ENCODE data around the gene CAPZA1.

Gene CAPZA1

DNA sequence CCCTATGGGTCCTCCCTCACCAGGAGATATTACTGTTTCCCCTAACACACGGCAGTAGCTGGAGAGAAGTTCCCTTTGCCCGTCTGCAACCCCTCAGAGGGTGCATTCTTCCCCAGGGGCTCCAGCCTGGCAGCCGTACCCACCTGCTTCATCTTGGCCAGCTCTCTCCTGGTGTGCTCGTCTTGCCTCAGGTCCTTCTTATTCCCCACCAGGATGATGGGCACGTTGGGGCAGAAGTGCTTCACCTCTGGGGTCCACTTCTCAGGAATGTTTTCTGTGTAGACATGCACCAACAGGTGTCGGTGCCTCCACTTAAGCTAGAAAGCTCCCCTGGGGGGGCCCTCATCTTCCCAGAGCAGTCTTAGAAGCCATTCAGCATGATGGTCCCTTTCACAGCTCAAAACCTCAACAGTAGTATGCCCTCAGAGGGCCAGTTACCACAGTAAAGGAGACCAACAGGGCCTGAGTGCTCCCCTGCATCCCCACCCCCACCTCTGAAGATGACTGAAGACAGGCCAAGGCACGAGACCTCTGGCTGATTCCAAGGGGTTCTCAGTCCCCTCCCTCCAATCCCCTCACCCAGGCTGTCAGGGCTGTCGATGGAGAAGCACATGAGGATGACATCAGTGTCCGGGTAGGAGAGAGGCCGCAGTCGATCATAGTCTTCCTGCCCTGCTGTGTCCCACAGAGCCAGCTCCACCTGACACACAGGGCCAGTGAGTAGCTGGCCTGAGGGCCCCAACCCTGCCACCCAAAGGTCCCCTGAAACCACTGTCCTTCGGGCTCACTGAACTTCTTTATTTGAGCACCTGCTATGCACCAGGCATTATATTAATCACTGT lies 83.0 kb downstream of the CAPZA1 start:
- DNase-seq = no peak

DNA sequence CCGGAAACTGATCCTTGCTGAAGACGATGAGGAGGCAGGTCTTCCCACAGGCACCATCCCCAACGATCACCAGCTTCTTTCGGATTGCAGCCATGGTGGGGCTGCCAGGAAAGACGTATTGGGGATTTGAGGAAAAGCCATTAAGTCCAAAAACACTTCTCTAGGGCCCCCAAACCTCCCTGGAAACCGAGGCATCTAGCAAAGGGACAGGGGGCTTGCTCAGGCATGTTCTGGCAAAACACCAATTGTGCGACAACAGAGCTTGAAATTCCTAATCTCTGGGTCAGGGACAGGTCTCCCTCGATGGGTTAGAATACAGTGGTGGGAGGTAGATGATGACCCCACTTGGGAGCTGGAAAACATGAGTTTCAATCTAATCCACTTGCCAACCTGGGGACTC lies 84.1 kb downstream of the CAPZA1 start:
- DNase-seq = no peak

DNA sequence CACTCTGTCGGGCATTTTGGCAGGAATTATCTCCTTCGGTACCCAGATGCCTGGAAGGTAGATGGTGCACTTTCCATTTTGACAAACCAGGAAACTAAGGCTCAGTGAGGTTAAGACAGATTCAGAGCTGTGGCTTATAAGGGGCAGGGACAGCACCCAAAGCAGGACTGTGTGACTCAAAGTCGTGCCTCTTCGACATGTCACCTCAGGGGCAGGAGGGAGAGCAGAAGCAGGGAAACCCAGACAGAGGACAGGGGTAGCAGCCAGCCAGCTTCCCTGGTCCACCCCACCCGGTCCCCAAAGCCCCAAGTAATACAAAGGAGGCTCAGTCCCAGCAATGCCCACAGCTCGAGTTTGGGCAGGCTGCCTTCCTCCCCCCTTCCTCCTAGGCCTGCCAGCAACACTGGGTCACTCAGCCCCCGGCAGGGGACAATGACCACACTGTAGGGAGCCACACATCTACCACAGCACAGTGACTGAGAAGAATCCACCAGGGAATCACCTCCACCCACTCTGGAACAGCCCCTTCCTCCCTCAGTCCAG lies 84.8 kb downstream of the CAPZA1 start:
- no peak for DNase-seq

DNA sequence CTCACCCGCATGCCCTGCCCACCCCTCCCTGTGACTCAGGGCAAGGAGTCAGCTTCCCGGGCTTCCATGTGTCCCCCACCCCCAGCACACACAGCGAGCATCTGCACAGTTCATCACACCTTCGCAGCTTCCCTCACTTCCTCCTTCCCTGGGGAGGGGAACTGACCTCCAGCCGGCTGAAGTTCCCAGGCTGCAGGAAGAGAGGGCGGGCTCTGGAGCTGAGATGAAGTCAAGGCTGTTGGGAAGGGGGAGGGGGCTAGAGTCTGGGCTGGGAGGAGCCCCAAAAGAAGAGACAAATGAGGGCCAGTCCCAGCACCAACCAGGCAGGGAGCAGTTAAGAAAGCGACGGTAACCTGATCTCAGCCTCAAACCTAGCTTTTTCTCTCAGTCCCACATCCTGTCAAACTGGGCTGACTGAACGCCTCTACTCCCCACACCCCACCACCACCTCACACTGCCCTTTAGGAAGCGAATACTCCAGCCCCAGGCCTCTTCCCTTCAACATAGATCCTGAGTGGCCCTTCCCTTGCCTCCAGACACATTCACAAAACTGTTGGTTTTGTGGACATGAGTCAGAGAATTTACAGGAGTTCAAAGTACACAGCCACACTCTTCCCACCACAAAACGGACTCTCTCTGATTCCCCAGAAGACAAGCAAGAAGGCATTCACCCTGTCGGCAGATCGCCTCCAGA lies 85.4 kb downstream of the CAPZA1 start:
- DNase-seq = peak; percentile 13 to 57

DNA sequence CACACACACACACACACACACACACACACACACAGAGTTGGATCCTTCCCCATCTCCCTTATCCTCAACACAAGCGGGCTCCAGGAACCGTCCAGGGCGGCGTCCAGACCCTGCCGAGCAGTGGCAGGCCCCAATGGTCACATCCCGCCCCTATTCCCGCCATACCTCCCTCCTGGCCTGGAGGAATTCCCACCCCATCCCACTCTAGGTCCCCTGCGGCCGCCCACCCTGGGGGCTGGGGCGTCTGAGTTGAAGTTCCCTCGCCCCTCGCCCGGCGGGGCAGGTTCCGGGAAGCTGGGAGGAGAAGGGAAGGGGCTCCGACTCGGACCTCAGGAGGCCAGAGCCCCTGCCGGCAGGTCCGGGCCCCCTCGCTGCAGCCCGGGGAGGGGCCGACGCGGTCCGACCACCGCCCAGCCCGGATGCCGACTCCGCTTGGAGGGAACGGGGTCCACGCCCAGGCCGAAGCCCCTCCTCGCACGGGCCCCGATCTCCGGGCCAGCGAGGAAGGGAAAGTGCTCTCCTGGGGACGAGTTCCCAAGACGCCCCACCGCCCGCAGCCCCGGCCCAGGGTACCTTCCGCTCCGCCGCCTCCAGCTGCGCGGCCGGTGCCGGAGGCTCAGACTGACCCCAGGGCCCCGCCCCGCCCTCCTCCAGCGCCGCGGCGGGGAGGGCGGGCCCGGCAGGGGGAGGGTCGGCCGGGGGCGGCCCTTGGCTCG lies 87.0 kb downstream of the CAPZA1 start, which contains the start of gene RHOC:
Gene RHOC (minus strand): TSS at position 623 of the 716 bp plus-strand sequence. CDS start 3,328 bp downstream, outside the sequence.
- DNase-seq = peak; percentile 44 to 62

DNA sequence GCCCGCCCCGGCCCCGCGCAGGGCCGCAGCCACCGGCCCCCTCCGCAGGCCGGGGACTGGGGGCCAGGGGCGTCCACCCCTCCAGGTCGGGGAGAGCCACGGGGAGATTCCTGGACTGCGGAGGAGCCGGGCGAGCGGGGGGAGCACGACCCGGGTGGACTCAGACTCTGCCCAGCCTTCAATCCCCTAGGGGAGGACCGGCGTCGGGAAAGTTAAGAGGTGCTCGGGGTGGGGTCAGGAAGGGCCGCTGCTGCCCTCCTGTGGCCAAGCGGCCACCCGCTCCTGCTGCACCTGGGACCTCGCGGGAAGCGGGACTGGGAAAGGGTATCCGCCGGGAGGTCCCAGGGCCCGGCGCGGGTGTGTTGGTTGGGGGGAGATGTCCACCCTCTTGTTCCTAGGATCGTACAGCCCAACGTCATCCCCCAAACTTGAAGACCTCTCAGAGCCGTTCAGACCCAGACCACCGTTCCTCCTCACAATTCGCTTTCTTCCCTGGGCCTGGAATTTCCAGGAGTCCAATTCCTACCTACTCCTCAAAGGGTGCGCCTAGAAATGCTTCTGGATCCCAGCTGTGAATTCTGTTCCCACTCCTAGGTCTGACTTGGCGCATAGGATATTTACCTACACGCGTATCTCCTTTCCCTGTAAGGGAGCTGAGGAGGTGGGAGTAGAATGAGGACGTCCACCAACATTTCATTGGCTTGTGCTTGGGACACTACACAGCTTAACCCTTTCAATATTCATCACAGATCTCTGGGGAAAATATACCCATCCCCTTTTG lies 87.8 kb downstream of the CAPZA1 start:
- DNase-seq = peak; percentile 78 to 85

DNA sequence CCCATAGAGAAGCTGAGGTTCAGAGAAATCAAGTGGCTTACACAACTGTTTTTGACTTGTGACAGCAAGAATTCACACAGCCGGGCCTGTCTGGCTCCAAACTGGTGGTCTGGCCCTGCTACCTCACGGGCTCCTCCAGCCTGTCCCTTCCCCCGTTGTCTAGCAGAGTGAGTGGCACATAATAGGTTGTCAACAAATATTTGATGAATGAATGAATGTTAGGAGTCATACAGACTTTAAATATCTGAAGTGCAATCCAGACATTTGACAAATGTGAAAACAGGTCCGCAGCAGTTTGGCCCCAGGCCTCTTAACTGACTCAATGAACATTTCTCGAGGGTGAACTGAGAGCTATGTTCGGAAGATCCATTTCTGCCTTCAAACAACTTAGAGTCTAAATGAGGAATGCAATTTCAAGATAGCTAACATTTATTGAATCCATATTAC lies 88.4 kb downstream of the CAPZA1 start:
- no peak for DNase-seq

DNA sequence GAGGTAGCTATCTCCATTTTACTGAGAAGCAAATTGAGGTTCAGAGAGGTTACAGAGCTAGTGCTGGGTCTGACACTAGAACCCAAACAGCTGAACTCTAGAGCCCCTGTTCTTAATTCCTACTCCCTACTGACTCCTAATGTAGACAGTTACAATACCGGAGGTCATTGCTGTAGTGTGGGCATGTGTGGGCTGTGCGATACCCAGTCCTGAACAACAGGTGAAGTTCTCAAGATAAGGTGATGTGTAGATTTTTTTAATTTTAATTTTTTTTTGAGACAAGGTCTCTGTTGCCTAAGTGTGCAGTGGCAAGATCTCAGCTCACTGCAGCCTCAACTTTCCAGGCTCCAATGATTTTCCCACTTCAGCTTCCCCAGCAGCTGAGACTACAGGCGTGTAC lies 88.9 kb downstream of the CAPZA1 start:
- no peak for DNase-seq

DNA sequence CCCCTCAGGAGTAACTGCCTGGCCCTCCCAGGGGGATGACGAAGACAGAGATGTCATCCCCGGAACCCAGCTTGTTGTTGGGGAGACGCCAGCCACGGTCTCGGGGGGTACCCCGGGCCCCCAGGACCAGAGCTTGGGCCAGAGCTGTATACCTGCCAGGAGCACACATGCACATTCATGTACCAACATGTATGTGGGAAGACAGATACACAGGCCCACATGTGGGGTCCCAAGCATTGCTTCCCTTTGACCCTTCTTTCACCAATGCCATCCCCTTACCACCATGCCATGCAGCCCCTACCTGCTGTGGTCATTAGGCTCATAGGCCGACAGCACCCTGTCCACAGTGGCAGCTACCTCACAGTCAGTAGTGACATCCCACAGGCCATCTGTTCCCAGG lies 90.5 kb downstream of the CAPZA1 start:
- no peak for DNase-seq

DNA sequence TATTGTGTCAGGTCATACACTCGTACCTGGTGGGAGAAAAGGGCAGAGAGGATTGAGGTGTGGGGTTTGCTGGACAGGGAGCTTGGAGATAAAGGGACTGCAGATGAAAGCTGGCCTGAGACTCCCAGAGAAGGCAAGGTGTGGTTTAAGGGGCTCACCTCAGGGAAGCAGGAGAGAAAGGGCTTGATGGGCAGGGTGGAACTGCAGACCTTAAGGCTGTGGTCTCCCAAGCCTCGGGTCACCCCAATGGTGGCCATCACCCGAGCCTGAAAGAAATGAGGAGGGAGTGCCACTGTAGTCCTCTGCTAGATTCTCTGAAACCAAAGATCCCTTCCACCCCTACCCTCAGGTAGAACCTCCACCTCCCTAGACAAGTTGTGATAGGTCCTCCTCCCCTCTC lies 91.0 kb downstream of the CAPZA1 start:
- DNase-seq = no peak

DNA sequence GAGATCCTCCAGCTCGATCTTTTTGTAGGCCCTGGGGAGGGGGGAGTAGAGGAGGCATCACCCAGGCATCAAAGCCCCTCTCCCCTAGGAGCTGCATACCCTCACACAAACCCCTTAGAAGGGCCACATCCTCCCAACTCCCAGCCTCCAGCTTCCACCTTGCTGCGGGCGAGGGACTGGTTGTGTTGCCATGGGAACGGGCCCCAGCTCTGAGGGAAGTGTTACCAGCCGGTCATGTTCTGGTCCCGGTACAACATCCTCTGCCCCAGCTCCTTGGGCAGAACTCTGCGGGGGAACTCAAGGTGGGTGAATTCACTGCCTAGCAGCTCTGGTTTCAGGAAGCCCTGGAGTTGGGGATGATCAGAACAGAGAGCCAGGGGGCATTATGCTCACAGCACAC lies 91.4 kb downstream of the CAPZA1 start:
- no peak for DNase-seq

DNA sequence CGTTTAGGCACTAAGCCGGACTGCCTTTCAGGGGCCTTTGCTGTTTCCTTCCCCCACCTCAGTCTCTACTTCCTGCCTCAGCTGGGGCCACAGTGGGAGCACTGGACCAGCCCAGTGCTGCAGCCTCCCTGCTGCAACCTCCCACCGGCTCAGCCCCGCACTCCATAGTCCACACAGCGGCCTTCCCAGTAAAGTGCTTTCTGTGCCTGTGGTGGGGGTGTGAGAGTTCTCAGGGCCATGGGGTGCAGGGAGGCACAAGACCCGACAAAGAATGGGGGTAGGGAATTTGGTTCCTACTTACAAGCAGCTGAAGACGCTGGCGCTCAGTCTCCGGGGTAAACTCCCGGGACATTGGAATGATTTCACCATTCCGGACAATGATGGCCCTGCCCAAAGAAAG lies 92.0 kb downstream of the CAPZA1 start:
- no peak for DNase-seq

DNA sequence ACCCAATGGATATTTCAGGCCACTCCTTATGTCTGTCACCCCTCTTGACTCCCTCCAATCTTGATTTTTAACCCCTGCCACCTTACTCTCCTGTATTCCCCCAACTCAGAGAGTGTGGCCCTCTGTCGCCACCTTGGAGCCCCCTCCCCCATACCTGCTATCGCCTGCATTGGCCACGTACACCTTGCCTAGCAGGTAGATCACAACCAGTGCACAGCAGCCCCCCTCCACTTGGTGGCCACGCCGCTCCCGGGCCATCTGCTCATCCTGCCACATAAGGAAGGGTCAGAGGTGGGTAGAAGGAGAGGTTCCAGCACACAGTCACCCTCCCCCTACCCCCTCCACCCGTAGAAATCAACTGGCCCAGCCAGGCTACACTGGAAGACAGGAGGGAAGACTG lies 92.6 kb downstream of the CAPZA1 start:
- DNase-seq = no peak

DNA sequence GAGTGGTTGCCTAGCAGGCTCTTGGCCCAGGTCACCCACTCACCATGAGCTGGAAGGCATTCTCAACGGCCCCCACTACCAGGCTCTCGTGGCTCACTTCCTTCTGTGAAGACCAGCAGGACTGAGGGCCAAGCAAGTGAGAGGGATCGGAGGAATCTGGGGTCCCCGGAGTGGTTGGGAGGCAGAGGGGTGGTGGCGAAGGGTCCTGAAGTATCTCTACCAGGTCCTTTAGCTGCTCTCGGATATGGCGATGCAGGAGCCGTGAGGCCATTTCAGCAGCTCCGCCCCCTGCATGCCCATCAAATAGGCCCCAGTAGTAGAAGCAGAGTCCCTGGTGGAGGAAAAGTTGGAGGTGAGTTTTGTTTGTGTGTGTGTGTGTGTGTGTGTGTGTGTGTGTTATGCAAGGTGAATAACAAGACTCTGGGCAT lies 93.1 kb downstream of the CAPZA1 start:
- no peak for DNase-seq

DNA sequence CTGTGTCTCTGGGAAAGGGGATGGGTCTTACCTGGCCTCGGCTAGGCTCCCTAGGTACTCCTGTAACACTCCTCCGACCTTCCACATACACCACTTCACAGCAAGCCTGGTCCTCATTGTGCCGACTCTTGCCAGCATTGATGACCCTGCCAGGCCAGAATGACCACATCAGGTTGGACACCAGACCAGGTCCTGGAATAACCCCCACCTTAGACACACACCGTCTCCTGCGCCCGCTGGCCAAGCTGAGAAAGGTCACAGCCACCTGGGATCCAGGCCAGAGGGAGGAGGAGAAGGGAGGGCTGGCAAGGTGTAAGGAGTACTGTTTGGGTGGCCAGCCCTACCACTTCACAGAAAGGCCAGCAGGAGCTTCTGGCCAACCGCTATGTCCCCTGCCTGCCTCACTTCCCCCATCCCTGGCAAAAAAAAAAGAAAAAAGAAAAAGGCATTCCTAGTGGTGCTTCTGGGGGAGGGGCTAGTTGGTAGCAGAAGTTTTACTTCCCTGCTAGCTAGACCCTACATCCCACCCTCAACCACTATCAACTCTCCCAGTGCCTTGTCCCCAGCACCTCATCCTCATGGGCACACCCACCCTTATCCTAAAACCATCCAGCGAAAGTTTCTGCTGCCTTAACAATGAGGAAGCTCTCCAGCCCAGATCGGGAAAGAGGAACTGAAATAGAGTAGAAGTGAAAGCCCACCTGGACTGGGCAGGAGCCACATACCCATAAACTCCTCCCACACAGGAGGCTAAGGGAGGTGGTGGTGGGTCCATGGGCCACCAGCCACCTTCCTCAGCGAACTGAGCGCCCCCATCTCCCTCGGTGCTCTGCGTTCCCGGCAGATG lies 94.1 kb downstream of the CAPZA1 start:
- no peak for DNase-seq

DNA sequence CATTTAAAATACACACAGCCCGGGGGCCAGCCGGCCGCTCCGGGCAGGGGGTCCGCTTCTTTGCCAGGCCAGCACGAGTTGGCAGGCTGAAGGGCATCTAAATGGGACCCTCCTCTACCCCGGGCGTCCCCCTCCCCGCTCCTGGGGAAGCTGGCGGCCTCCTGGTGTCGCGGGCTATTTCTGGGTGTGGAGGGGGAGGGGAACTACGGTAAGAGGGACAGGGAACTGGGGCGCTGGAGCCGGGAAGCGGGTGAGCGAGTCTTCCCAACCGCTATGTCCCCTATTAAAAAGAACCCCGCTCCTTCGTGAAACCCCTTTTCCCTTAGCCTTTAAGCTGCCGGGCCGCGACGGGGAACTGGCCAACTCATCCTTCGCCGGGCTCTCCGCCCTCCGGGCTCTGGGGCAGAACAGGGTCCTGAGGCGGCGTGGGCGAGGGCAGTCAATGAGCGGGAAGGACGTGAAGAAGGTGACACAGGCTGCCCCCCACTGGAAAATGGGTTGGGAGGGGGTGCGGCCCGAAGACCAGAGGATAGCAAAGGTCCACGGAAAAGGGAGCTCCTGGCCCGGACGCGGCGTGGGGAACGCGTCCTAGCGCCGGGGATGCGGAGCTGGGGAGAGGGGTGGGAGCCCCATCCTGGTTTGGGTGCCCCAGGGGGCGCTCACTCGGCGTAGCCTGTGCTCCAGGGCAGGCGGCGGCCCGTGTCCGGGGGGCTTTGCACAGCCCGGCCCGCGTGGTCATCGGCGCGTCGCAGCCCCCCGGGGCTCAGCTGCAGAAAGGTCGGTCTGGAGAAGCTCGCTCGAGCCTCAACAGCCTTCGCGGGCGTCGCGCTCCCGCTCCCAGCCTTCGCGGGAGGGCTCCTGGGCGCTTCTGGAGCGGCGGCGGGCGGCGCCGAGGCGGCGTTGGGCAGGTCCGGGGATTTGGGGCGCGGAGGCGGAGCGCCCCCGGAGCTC lies 95.0 kb downstream of the CAPZA1 start:
- no peak for DNase-seq

DNA sequence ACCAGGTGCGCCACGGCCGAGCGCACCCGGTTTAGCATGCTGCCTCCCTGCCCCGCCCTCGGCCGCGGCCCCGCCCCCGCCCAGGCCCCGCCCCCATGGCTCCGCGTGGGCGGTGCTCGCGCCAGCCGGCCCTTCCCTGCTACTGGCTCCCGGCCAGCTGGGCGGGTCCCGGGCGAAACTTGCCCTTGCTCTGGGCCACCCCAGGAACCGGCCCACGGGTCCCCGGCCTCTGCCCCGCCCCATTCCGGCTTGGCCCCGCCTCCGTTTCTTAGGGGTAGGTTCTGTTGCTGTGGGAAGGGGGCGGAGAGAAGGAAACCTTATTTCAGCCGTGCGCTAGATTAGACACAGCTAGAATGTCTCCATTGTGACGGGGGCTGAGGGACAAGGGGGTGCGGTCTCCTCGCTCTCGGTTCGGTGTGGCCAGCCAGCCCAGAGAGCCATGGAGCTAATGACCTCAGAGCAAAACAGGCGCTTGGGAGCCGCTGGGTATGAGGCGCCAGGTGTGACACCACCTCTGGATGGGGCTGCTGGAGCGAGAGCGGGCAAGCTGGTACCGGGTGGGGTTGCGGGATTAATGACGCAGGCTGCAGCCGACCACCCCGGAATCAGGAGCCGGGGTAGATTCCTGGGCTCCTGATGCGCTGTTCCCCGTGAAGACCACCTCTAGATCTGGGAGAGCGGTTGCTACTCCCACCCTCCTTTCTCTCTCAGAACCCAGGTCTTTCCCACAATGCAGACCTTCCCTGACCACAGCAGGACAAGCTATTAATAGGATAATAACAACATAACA lies 95.8 kb downstream of the CAPZA1 start, which contains the start of gene PPM1J:
Gene PPM1J (minus strand): TSS at position 69 of the 790 bp plus-strand sequence. CDS start 31 bp downstream, at position 38.
- DNase-seq = peak; percentile 67 to 72

DNA sequence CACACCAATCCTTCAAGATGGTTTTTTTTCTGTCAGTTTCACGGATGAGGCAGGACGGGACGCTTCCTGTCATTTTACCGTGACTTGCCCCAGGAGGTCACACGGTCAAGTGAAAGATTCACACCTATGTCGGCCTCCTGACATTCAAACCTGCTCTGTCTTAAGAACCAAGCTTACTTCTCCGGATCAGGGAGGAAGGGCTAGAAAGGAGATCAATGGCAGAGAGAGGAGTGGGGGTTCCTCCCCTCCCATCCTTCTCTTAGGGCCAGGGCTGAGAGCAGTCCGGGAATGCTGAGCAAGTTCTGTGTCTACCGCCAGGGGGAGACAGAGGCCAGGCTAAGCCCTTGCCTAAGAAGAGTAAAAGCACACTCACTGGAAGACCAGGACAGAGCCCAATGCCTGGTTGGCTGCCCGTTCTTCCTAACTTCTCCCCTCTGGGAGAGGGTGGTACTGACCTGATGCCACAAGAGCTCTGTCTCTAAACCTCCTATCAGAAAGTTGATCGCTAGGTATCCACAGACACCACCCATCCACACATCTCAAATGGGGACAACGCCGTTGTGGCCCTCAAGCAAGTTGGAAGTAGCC lies 96.6 kb downstream of the CAPZA1 start:
- peak; percentile 75 to 79 for DNase-seq

All from SHP77 (cell line).